ENCODE measurements around the gene GPNMB.
A peak's percentile ranks its signal among the peaks of the same experiment; 100 is the strongest.

The GPNMB gene

GRCh38 chr7:23273141-23273599 lies 26.6 kb downstream of the GPNMB start (continued):
- TF ChIP-seq PRDM10 (tag by site-specific recombination; IDR thresholded peaks at IDR 0.05), result peak; percentile 76
- no peak for TF ChIP-seq ZNF548 (tag by site-specific recombination; IDR thresholded peaks at IDR 0.05)
- no peak for TF ChIP-seq ZNF76 (tag by site-specific recombination; IDR thresholded peaks at IDR 0.05; ENCODE audit: borderline replicate concordance, low read depth)
- peak; percentile 69 for TF ChIP-seq ZNF335 (tag by site-specific recombination; conservative IDR thresholded peaks at IDR 0.05)
- TF ChIP-seq ZNF10 (tag by site-specific recombination; IDR thresholded peaks at IDR 0.05), result peak; percentile 46; the same call in 1 of the 2 replicates
- TF ChIP-seq OSR2 (tag by site-specific recombination; IDR thresholded peaks at IDR 0.05), result peak; percentile 78
- peak; percentile 91 for TF ChIP-seq SP7 (tag by site-specific recombination; IDR thresholded peaks at IDR 0.05)

DNA sequence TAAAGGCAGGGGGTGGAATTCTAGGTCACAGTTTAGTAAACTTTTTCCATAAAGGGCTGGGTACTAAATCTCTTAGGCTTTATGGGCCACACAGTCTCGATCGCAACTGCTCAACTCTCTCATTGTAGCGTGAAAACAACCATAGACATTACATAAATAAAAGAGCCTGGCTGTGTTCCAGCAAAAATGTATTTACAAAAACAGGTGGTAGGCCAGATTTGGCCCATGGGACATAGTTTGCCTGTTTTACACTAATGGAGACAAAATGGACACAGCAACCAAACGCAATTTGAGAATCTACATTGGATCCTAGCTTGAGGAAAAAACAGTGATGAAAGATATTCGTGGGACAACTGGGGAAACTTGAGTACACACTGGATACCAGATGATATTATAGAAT lies 29.3 kb downstream of the GPNMB start:
- TF ChIP-seq ZNF175 (tag by site-specific recombination; IDR thresholded peaks at IDR 0.05) (no peak), ZNF140 (tag by site-specific recombination; IDR thresholded peaks at IDR 0.05) (no peak), PRDM6 (tag by site-specific recombination; IDR thresholded peaks at IDR 0.05) (peak; percentile 24; the same call in 1 of the 2 replicates), ZNF777 (tag by site-specific recombination; IDR thresholded peaks at IDR 0.05; ENCODE audit: borderline replicate concordance) (no peak), ZNF837 (tag by site-specific recombination; IDR thresholded peaks at IDR 0.05) (no peak)
- TF ChIP-seq, protein P1, sequence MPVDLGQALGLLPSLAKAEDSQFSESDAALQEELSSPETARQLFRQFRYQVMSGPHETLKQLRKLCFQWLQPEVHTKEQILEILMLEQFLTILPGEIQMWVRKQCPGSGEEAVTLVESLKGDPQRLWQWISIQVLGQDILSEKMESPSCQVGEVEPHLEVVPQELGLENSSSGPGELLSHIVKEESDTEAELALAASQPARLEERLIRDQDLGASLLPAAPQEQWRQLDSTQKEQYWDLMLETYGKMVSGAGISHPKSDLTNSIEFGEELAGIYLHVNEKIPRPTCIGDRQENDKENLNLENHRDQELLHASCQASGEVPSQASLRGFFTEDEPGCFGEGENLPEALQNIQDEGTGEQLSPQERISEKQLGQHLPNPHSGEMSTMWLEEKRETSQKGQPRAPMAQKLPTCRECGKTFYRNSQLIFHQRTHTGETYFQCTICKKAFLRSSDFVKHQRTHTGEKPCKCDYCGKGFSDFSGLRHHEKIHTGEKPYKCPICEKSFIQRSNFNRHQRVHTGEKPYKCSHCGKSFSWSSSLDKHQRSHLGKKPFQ (tag by site-specific recombination; IDR thresholded peaks at IDR 0.05), result no peak
- POLR2A ChIA-PET, result no interaction called here

DNA sequence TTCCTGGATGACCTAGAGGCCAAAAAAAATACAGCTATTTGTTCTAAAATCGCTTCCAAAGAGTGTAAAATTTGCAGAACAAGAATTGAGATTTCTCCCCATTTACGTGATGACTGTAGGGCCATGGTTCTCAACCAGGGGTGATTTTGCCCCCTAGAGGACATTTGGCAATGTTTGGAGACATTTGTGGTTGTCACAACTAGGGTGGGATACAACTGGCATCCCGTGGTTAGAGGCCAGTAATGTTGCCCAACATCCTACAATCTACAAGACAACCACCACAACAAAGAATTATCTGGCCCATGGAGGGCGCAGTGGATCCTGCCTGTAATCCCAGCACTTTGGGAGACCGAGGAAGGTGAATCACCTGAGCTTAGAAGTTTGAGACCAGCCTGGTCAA lies 29.8 kb downstream of the GPNMB start:
- TF ChIP-seq HOXA7 (CRISPR knock-in tag; IDR thresholded peaks at IDR 0.05; ENCODE audit: borderline replicate concordance), result no peak
- no peak for TF ChIP-seq ZNF777 (tag by site-specific recombination; IDR thresholded peaks at IDR 0.05; ENCODE audit: borderline replicate concordance)
- TF ChIP-seq ZNF660 (tag by site-specific recombination; IDR thresholded peaks at IDR 0.05), result no peak
- TF ChIP-seq BCL11B (tag by site-specific recombination; IDR thresholded peaks at IDR 0.05; ENCODE audit: low read depth), result no peak
- TF ChIP-seq ZNF654 (tag by site-specific recombination; IDR thresholded peaks at IDR 0.05; ENCODE audit: low read depth), result peak; percentile 14; the same call in 1 of the 2 replicates
- TF ChIP-seq SCRT1 (tag by site-specific recombination; IDR thresholded peaks at IDR 0.05; ENCODE audit: borderline replicate concordance), result no peak
- no peaks in the 10 kb centered on the region for H3K9me3 ChIP-seq (ENCODE audit: control insufficient read depth, insufficient read depth, low read depth, low read length)
- POLR2A ChIA-PET, result interaction anchor here (0.6 kb wide), 1 partner anchor 27 kb away, joined by 3 read pairs; no protein-coding TSS in a partner anchor
- no peak overlapping the region for H3K27ac ChIP-seq (ENCODE audit: extremely low read depth, low read depth, low read length)
- no peaks in the 10 kb centered on the region for H3K36me3 ChIP-seq (ENCODE audit: control insufficient read depth in 2 of 2, insufficient read depth in 1 of 2, low read length in 2 of 2)
- peaks cover 12% of the 10 kb centered on the region; the same call in 1 of the 2 replicates for H3K4me1 ChIP-seq (ENCODE audit: control insufficient read depth, insufficient read depth, low read length)
- CTCF ChIA-PET, result interaction anchor here (0.6 to 2.9 kb wide), 33 partner anchors 8 to 1312 kb away, joined by 3 to 13 read pairs (median 3); no protein-coding TSS in a partner anchor
- no peak overlapping the region for H3K4me3 ChIP-seq (ENCODE audit: low read depth, low read length)

More for the DNA sequence above, 29.3 kb downstream of the GPNMB start:
- peak overlapping the region; percentile 53 for H3K27ac ChIP-seq (ENCODE audit: extremely low read depth, low read depth, low read length)
- H3K4me3 ChIP-seq (ENCODE audit: low read depth, low read length), result no peak overlapping the region
- H3K4me1 ChIP-seq (ENCODE audit: control insufficient read depth, insufficient read depth, low read length), result peaks cover 12% of the 10 kb centered on the region; the same call in 1 of the 2 replicates
- CTCF ChIA-PET, result interaction anchor here (0.6 to 2.1 kb wide), 23 partner anchors 9 to 269 kb away, joined by 3 to 13 read pairs (median 4); no protein-coding TSS in a partner anchor
- H3K9me3 ChIP-seq (ENCODE audit: control insufficient read depth, insufficient read depth, low read depth, low read length), result no peaks in the 10 kb centered on the region
- H3K36me3 ChIP-seq (ENCODE audit: control insufficient read depth in 2 of 2, insufficient read depth in 1 of 2, low read length in 2 of 2), result no peaks in the 10 kb centered on the region

All from HEK293 (cell line).